Astrocyte (in vitro differentiated cells and primary cell): ENCODE data around the gene EVC2. TPM values are rescaled to one million over a fixed set of nuclear protein-coding genes. Genes with fewer than 3 reads are reported as not detected.

Experiments
- DNase-seq: peaks from one replicate; pipeline ENCODE4 v3.0.0-alpha.2; 2010; ENCODE audit warnings: low read depth
- FAIRE-seq: peaks from 2 replicates; lab custom pipeline; 2011; peaks lifted over from hg19 to GRCh38; lab: Jason Lieb, UNC
- H2AFZ ChIP-seq: 2 replicates; pipeline ENCODE4 v1.6.0; 2012; ENCODE audit warnings: low read depth, low read length, inconsistent platforms
- H3K27ac ChIP-seq: 2 replicates; pipeline ENCODE4 v1.5.1; 2011; ENCODE audit warnings: low read depth, low read length, inconsistent platforms
- H3K27me3 ChIP-seq: 2 replicates; pipeline ENCODE4 v1.6.0; 2011; ENCODE audit warnings: low read length, inconsistent platforms; ENCODE audit not compliant: insufficient read depth
- H3K36me3 ChIP-seq: 2 replicates; pipeline ENCODE4 v1.5.1; 2011; ENCODE audit warnings: low read length, inconsistent platforms; ENCODE audit not compliant: insufficient read depth
- H3K4me1 ChIP-seq: 2 replicates; pipeline ENCODE4 v1.5.1; 2011; ENCODE audit warnings: low read length, inconsistent platforms; ENCODE audit not compliant: insufficient read depth
- H3K4me2 ChIP-seq: 2 replicates; pipeline ENCODE4 v1.6.0; 2012; ENCODE audit warnings: low read length, inconsistent platforms
- H3K4me3 ChIP-seq: 2 replicates; pipeline ENCODE4 v1.5.1; 2011; ENCODE audit warnings: low read depth, mild to moderate bottlenecking, low read length, inconsistent platforms; ENCODE audit not compliant: insufficient read depth
- H3K79me2 ChIP-seq: 2 replicates; pipeline ENCODE4 v1.6.0; 2012; ENCODE audit warnings: mild to moderate bottlenecking, low read length, inconsistent platforms; ENCODE audit not compliant: insufficient read depth
- H3K9ac ChIP-seq: 2 replicates; pipeline ENCODE4 v1.6.0; 2012; ENCODE audit warnings: mild to moderate bottlenecking, low read length, inconsistent platforms
- H3K9me3 ChIP-seq: 2 replicates; pipeline ENCODE4 v1.5.1; 2012; ENCODE audit warnings: low read depth, mild to moderate bottlenecking, low read length, inconsistent platforms; ENCODE audit not compliant: insufficient read depth
- H4K20me1 ChIP-seq: 2 replicates; pipeline ENCODE4 v1.6.0; 2012; ENCODE audit warnings: low read length, inconsistent platforms; ENCODE audit not compliant: insufficient read depth
- H3K27ac Mint-ChIP-seq: one replicate; pipeline ENCODE4 v1.8.0; 2021; ENCODE audit warnings: mild to moderate bottlenecking, mixed read lengths; ENCODE audit not compliant: unreplicated experiment
- H3K27me3 Mint-ChIP-seq: one replicate; pipeline ENCODE4 v1.8.0; 2021; ENCODE audit warnings: low read depth, mixed read lengths; ENCODE audit not compliant: unreplicated experiment
- H3K36me3 Mint-ChIP-seq: one replicate; pipeline ENCODE4 v1.8.0; 2021; ENCODE audit warnings: low read depth, mixed read lengths; ENCODE audit not compliant: unreplicated experiment
- H3K4me1 Mint-ChIP-seq: one replicate; pipeline ENCODE4 v1.8.0; 2021; ENCODE audit warnings: low read depth, mixed read lengths; ENCODE audit not compliant: unreplicated experiment
- H3K4me3 Mint-ChIP-seq: one replicate; pipeline ENCODE4 v1.8.0; 2021; ENCODE audit warnings: mild to moderate bottlenecking, moderate library complexity, mixed read lengths; ENCODE audit not compliant: unreplicated experiment
- H3K9me3 Mint-ChIP-seq: one replicate; pipeline ENCODE4 v1.8.0; 2021; ENCODE audit warnings: mild to moderate bottlenecking, mixed read lengths; ENCODE audit not compliant: unreplicated experiment
- EZH2 ChIP-seq: IDR thresholded peaks from 2 replicates; pipeline ENCODE4 v1.6.1; 2012; ENCODE audit warnings: mild to moderate bottlenecking, low read length, inconsistent platforms; ENCODE audit not compliant: insufficient read depth
- total RNA-seq: library from RNA; stranded (reverse); gene quantifications from 2 replicates; pipeline ENCODE4 v1.2.1, GENCODE V29; 2021
- TF ChIP-seq, protein P1 (sequence below): IDR thresholded peaks from 2 replicates; pipeline ENCODE4 v1.5.1; 2011; ENCODE audit warnings: low read depth, mild to moderate bottlenecking, inconsistent platforms, low read length, moderate library complexity; ENCODE audit not compliant: insufficient read depth

Gene EVC2
- total RNA-seq, 1 donor from 2014 or later: 3.3 TPM

DNA sequence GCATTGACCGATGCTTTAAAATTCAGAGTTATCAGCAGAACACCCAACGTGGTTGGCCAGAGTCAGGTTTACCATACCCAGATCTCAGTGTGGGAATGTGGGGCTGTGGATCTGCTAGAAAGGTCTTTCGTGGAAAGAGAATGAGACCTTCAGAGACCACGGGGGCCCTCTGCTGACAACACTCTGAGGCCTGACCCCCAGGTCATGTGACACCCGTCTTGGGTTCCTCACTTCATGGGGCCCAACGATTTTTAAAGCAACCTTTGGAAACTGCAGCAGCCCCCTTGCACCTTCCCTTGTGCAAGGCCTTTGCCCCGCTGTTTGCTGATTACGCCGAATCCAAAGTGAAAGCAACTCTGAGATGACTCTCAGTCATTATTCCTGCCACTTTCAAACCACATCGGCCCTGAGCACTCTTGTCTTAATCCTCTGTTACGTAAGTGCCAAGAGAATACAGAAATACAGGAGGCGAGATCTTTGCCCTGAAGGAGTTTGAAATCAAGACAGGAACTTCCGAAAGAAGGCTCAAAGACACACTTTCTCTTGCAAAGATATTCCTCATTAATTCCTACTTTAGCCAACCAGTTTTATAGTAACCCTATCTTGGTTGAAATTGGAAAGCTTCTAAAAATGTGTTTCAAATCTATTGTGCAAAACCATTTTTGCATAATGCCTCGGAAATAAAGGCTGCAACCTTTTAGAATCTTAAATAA is 88.3 kb downstream of the EVC2 start:
- no peaks in the 10 kb centered on the region for H3K9me3 Mint-ChIP-seq
- no peaks in the 10 kb centered on the region for H3K4me1 ChIP-seq
- H3K79me2 ChIP-seq: no peaks in the 10 kb centered on the region
- H3K36me3 Mint-ChIP-seq: peaks cover 38% of the 10 kb centered on the region
- H3K4me3 Mint-ChIP-seq: no peak overlapping the region
- H3K9me3 ChIP-seq: no peaks in the 10 kb centered on the region
- no peaks in the 10 kb centered on the region for H3K27me3 ChIP-seq
- no peaks in the 10 kb centered on the region for H3K4me1 Mint-ChIP-seq
- H3K27me3 Mint-ChIP-seq: no peaks in the 10 kb centered on the region
- no peak overlapping the region for H3K4me3 ChIP-seq
- H2AFZ ChIP-seq: no peak overlapping the region
- no peak overlapping the region for H3K4me2 ChIP-seq
- DNase-seq (no peak), FAIRE-seq (no peak)
- no peak for TF ChIP-seq EZH2
- TF ChIP-seq, protein P1, sequence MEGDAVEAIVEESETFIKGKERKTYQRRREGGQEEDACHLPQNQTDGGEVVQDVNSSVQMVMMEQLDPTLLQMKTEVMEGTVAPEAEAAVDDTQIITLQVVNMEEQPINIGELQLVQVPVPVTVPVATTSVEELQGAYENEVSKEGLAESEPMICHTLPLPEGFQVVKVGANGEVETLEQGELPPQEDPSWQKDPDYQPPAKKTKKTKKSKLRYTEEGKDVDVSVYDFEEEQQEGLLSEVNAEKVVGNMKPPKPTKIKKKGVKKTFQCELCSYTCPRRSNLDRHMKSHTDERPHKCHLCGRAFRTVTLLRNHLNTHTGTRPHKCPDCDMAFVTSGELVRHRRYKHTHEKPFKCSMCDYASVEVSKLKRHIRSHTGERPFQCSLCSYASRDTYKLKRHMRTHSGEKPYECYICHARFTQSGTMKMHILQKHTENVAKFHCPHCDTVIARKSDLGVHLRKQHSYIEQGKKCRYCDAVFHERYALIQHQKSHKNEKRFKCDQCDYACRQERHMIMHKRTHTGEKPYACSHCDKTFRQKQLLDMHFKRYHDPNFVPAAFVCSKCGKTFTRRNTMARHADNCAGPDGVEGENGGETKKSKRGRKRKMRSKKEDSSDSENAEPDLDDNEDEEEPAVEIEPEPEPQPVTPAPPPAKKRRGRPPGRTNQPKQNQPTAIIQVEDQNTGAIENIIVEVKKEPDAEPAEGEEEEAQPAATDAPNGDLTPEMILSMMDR: no peak
- H4K20me1 ChIP-seq: no peaks in the 10 kb centered on the region
- H3K36me3 ChIP-seq: peaks cover 21% of the 10 kb centered on the region
- no peak overlapping the region for H3K27ac Mint-ChIP-seq
- no peak overlapping the region for H3K27ac ChIP-seq
- no peak overlapping the region for H3K9ac ChIP-seq

GRCh38 chr4:5618051-5618960 is 90.1 kb downstream of the EVC2 start:
- Histone ChIP-seq H3K27me3 (no peaks in the 10 kb centered on the region), H3K4me1 (no peaks in the 10 kb centered on the region), H3K9me3 (no peaks in the 10 kb centered on the region), H3K4me3 (no peak overlapping the region), H3K9ac (no peak overlapping the region), H3K27ac (no peak overlapping the region), H4K20me1 (no peaks in the 10 kb centered on the region), H3K4me2 (no peak overlapping the region), H2AFZ (no peak overlapping the region), H3K36me3 (peaks cover 21% of the 10 kb centered on the region), H3K79me2 (no peaks in the 10 kb centered on the region)
- FAIRE-seq (no peak), DNase-seq (no peak)
- Mint-ChIP-seq H3K4me3 (no peak overlapping the region), H3K4me1 (no peaks in the 10 kb centered on the region), H3K27me3 (no peaks in the 10 kb centered on the region), H3K36me3 (peaks cover 35% of the 10 kb centered on the region), H3K9me3 (no peaks in the 10 kb centered on the region), H3K27ac (no peak overlapping the region)
- no peak for TF ChIP-seq EZH2
- TF ChIP-seq, protein P1: no peak
